ENCODE results near the gene DUSP2.
"Not testable (repeated sequence)": the region's sequence is repeated elsewhere in the genome, so short reads cannot be mapped to it uniquely, and the experiment has no call there.

DUSP2 gene

GRCh38 chr2:96148410-96149217, 3.4 kb upstream of the DUSP2 start:
- DNase-seq (ENCODE audit: low read depth in 2 of 3, low spot score in 2 of 3): peak; percentile 80 to 96 (median 85)

- no peak for DNase-seq (ENCODE audit: low read depth in 2 of 3, low spot score in 2 of 3)
These were observed 2.5 kb upstream of the DUSP2 start for GRCh38 chr2:96147593-96148201.

GRCh38 chr2:96146881-96147592, 1.8 kb upstream of the DUSP2 start:
- DNase-seq (ENCODE audit: low read depth in 2 of 3, low spot score in 2 of 3): no peak

GRCh38 chr2:96146153-96146880, 1.1 kb upstream of the DUSP2 start:
- DNase-seq (ENCODE audit: low read depth in 2 of 3, low spot score in 2 of 3): peak; percentile 79 to 90 (median 85)

- no peak for DNase-seq (ENCODE audit: low read depth in 2 of 3, low spot score in 2 of 3)
These were observed 560 bp upstream of the DUSP2 start for GRCh38 chr2:96145848-96146152.

- DNase-seq (ENCODE audit: low read depth in 2 of 3, low spot score in 2 of 3): peak in 1 of 3 experiments; percentile 36
These were observed 682 bp downstream of the DUSP2 start for GRCh38 chr2:96144481-96145035.

GRCh38 chr2:96143848-96144480, 1.3 kb downstream of the DUSP2 start:
- DNase-seq (ENCODE audit: low read depth in 2 of 3, low spot score in 2 of 3): no peak

GRCh38 chr2:96143231-96143847, 1.9 kb downstream of the DUSP2 start:
- DNase-seq (ENCODE audit: low read depth in 2 of 3, low spot score in 2 of 3): peak in 2 of 3 experiments; percentile 23 to 27

GRCh38 chr2:96142217-96143113, 2.8 kb downstream of the DUSP2 start:
- DNase-seq (ENCODE audit: low read depth in 2 of 3, low spot score in 2 of 3): peak; percentile 74 to 80 (median 79)

- not testable (repeated sequence) for DNase-seq (ENCODE audit: low read depth in 2 of 3, low spot score in 2 of 3)
These were observed 3.6 kb downstream of the DUSP2 start for GRCh38 chr2:96141624-96141967.

GRCh38 chr2:96140941-96141623, 4.2 kb downstream of the DUSP2 start:
- DNase-seq (ENCODE audit: low read depth in 2 of 3, low spot score in 2 of 3): no peak

- no peak for DNase-seq (ENCODE audit: low read depth in 2 of 3, low spot score in 2 of 3)
These were observed 6.0 kb downstream of the DUSP2 start for GRCh38 chr2:96139181-96139758.

- DNase-seq (ENCODE audit: low read depth in 2 of 3, low spot score in 2 of 3): peak in 2 of 3 experiments; percentile 26 to 36
These were observed 6.8 kb downstream of the DUSP2 start, which contains the start of gene ASTL for GRCh38 chr2:96138179-96139145. TSS of gene ASTL (minus strand) at chr2:96138502. CDS start at chr2:96138436, 66 bp downstream.

GRCh38 chr2:96137321-96138178, 7.7 kb downstream of the DUSP2 start:
- no peak for DNase-seq (ENCODE audit: low read depth in 2 of 3, low spot score in 2 of 3)

- no peak for DNase-seq (ENCODE audit: low read depth in 2 of 3, low spot score in 2 of 3)
These were observed 9.0 kb downstream of the DUSP2 start for GRCh38 chr2:96136129-96136720.

- no peak for DNase-seq (ENCODE audit: low read depth in 2 of 3, low spot score in 2 of 3)
These were observed 9.6 kb downstream of the DUSP2 start for GRCh38 chr2:96135621-96136020.

All from activated CD8-positive, alpha-beta memory T cell treated with anti-CD3 and anti-CD28 coated beads for 48 hours (primary cell).